Activated CD4-positive, alpha-beta T cell treated with anti-CD3 and anti-CD28 coated beads, Interleukin-2, amount 10 ng/mL, durations not matched to agents 7 days and 5 days (primary cell): ENCODE measurements around the gene CTRL. TPM values are rescaled to one million over a fixed set of nuclear protein-coding genes. Genes with fewer than 3 reads are reported as not detected.

Source experiments
- CTCF ChIA-PET: fragments of 350-600 bp; sonication (Branson Sonifier 250); formaldehyde crosslinking; loops from one replicate; lab custom pipeline; 2021; ENCODE audit warnings: antibody characterized with exemption; lab: Charles Lee
- POLR2A ChIA-PET: fragments of 350-600 bp; sonication (Branson Sonifier 250); formaldehyde crosslinking; loops from one replicate; lab custom pipeline; 2021; ENCODE audit warnings: antibody characterized with exemption; lab: Charles Lee
- DNase-seq: peaks from one replicate; pipeline ENCODE4 v3.0.0-alpha.2; 2020
- H3K27ac Mint-ChIP-seq: one replicate; pipeline ENCODE4 v1.8.0; 2021; ENCODE audit warnings: mild to moderate bottlenecking, moderate library complexity, mixed read lengths
- H3K27me3 Mint-ChIP-seq: one replicate; pipeline ENCODE4 v1.8.0; 2021; ENCODE audit warnings: mixed read lengths
- H3K36me3 Mint-ChIP-seq: one replicate; pipeline ENCODE4 v1.8.0; 2021; ENCODE audit warnings: low read depth, mixed read lengths
- H3K4me1 Mint-ChIP-seq: one replicate; pipeline ENCODE4 v1.8.0; 2021; ENCODE audit warnings: mixed read lengths
- H3K4me3 Mint-ChIP-seq: one replicate; pipeline ENCODE4 v1.8.0; 2021; ENCODE audit warnings: mild to moderate bottlenecking, moderate library complexity, mixed read lengths
- H3K9me3 Mint-ChIP-seq: one replicate; pipeline ENCODE4 v1.8.0; 2021; ENCODE audit warnings: mixed read lengths
- total RNA-seq, 2 experiments: library from RNA; stranded (reverse); gene quantifications; one replicate each; pipeline ENCODE4 v1.2.3, GENCODE V29; 2021

Gene CTRL
- total RNA-seq, 2 experiments from 2014 or later = 7.2 to 9.4 TPM

- Mint-ChIP-seq H3K4me3 (peak overlapping the region; percentile 91), H3K4me1 (peaks cover 27% of the 10 kb centered on the region), H3K9me3 (no peaks in the 10 kb centered on the region), H3K36me3 (no peaks in the 10 kb centered on the region), H3K27me3 (no peaks in the 10 kb centered on the region), H3K27ac (peak overlapping the region; percentile 90)
- peak; percentile 30 for DNase-seq
- POLR2A ChIA-PET = no interaction called here
- CTCF ChIA-PET = interaction anchor here (1.5 kb wide), 1 partner anchor 72 kb away, joined by 3 read pairs; no protein-coding TSS in a partner anchor
Observed at GRCh38 chr16:67967958-67968399, 36.3 kb upstream of the CTRL start.

GRCh38 chr16:67967183-67967957 lies 35.7 kb upstream of the CTRL start:
- Mint-ChIP-seq H3K4me3 (peak overlapping the region; percentile 91), H3K27me3 (no peaks in the 10 kb centered on the region), H3K27ac (peak overlapping the region; percentile 90), H3K36me3 (peaks cover 5% of the 10 kb centered on the region), H3K9me3 (no peaks in the 10 kb centered on the region), H3K4me1 (peaks cover 27% of the 10 kb centered on the region)
- peak; percentile 12 for DNase-seq
- CTCF ChIA-PET = interaction anchor here (1.1 kb wide), 1 partner anchor 56 kb away, joined by 4 read pairs; the partner anchor contains the start of genes DDX28 and DUS2
- POLR2A ChIA-PET = no interaction called here

GRCh38 chr16:67966549-67967182 lies 35.0 kb upstream of the CTRL start:
- Mint-ChIP-seq H3K4me3 (peak overlapping the region; percentile 91), H3K9me3 (no peaks in the 10 kb centered on the region), H3K36me3 (peaks cover 8% of the 10 kb centered on the region), H3K27me3 (no peaks in the 10 kb centered on the region), H3K27ac (peak overlapping the region; percentile 22), H3K4me1 (peaks cover 27% of the 10 kb centered on the region)
- no peak for DNase-seq
- CTCF ChIA-PET = interaction anchor here (1.1 to 2.9 kb wide), 4 partner anchors 15 to 81 kb away, joined by 3 to 9 read pairs (median 4); partner anchors contain the start of genes DDX28 and DUS2
- POLR2A ChIA-PET = no interaction called here

- H3K4me3 Mint-ChIP-seq = no peak overlapping the region
- H3K27me3 Mint-ChIP-seq = no peaks in the 10 kb centered on the region
- H3K36me3 Mint-ChIP-seq = peaks cover 8% of the 10 kb centered on the region
- ChIA-PET CTCF (interaction anchor here (0.6 to 2.9 kb wide), 7 partner anchors 12 to 352 kb away, joined by 3 to 9 read pairs (median 4); partner anchors contain the start of genes DDX28 and DUS2), POLR2A (no interaction called here)
- peaks cover 27% of the 10 kb centered on the region for H3K4me1 Mint-ChIP-seq
- no peak for DNase-seq
- H3K27ac Mint-ChIP-seq = no peak overlapping the region
- no peaks in the 10 kb centered on the region for H3K9me3 Mint-ChIP-seq
Observed at GRCh38 chr16:67965668-67966548, 34.2 kb upstream of the CTRL start.

GRCh38 chr16:67964477-67965131 lies 32.9 kb upstream of the CTRL start:
- Mint-ChIP-seq H3K4me3 (no peak overlapping the region), H3K36me3 (peaks cover 11% of the 10 kb centered on the region), H3K4me1 (peaks cover 24% of the 10 kb centered on the region), H3K9me3 (no peaks in the 10 kb centered on the region), H3K27ac (no peak overlapping the region), H3K27me3 (no peaks in the 10 kb centered on the region)
- ChIA-PET POLR2A (no interaction called here), CTCF (interaction anchor here (0.8 to 2.9 kb wide), 3 partner anchors 17 to 76 kb away, joined by 3 to 9 read pairs (median 5); no protein-coding TSS in a partner anchor)
- DNase-seq = no peak

- H3K4me3 Mint-ChIP-seq = no peak overlapping the region
- H3K27me3 Mint-ChIP-seq = no peaks in the 10 kb centered on the region
- no peak overlapping the region for H3K27ac Mint-ChIP-seq
- CTCF ChIA-PET = interaction anchor here (0.8 to 2.9 kb wide), 2 partner anchors 18 to 22 kb away, joined by 3 to 9 read pairs; no protein-coding TSS in a partner anchor
- H3K9me3 Mint-ChIP-seq = no peaks in the 10 kb centered on the region
- H3K4me1 Mint-ChIP-seq = peaks cover 20% of the 10 kb centered on the region
- POLR2A ChIA-PET = no interaction called here
- H3K36me3 Mint-ChIP-seq = peaks cover 11% of the 10 kb centered on the region
- no peak for DNase-seq
Observed at GRCh38 chr16:67963662-67964321, 32.1 kb upstream of the CTRL start.

DNA sequence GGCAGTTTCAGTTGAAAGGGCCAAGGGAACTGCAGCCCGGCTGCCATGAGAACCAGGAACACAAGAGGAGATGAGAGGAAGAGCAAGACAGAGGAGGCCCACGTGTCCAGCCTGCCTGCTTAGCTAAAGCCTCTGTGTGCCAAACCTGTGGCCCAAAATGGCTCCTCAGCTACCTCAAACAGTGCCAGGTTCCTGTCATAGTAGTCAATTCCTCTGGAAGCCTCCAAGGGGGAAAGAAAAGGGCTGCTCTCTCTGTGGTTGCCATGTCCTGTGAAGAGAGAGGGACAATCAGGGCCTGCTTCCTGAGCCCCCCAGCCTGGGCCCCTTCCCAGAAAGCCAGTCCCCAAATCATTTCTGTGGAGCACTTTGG lies 31.6 kb upstream of the CTRL start:
- Mint-ChIP-seq H3K27ac (no peak overlapping the region), H3K4me1 (peaks cover 20% of the 10 kb centered on the region), H3K4me3 (no peak overlapping the region), H3K27me3 (no peaks in the 10 kb centered on the region), H3K9me3 (no peaks in the 10 kb centered on the region), H3K36me3 (peaks cover 11% of the 10 kb centered on the region)
- no peak for DNase-seq
- POLR2A ChIA-PET = no interaction called here
- CTCF ChIA-PET = interaction anchor here (1.0 to 1.1 kb wide), 2 partner anchors 9 to 21 kb away, joined by 4 to 5 read pairs; no protein-coding TSS in a partner anchor

- peaks cover 15% of the 10 kb centered on the region for H3K4me1 Mint-ChIP-seq
- H3K36me3 Mint-ChIP-seq = peaks cover 11% of the 10 kb centered on the region
- no peaks in the 10 kb centered on the region for H3K9me3 Mint-ChIP-seq
- ChIA-PET CTCF (interaction anchor here (1.0 to 1.1 kb wide), 2 partner anchors 8 to 22 kb away, joined by 4 to 5 read pairs; no protein-coding TSS in a partner anchor), POLR2A (no interaction called here)
- no peak overlapping the region for H3K4me3 Mint-ChIP-seq
- DNase-seq = no peak
- H3K27ac Mint-ChIP-seq = no peak overlapping the region
- H3K27me3 Mint-ChIP-seq = no peaks in the 10 kb centered on the region
Observed at GRCh38 chr16:67962135-67962534, 30.5 kb upstream of the CTRL start.

DNA sequence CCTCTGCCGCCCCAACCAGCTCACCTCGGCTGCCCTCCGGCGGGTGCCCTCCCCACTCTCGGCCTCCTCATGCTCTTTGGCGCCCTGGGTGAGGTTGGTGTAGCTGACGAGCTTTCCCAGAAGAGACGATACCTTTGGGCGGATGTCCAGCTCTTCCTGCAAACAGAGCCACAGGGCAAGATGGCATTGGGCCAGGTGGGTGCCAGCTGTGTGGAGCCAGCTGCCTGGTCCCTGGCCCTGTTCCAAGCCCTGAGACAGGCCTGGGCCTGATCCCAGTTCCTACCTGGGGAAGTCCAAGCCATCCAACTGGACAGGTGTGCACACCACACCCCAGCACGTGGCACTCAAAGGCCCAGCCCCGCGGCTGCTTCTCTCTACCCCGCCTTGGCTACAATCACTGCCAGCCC lies 29.9 kb upstream of the CTRL start:
- no peak for DNase-seq
- Mint-ChIP-seq H3K4me3 (no peak overlapping the region), H3K4me1 (peaks cover 9% of the 10 kb centered on the region), H3K27me3 (no peaks in the 10 kb centered on the region), H3K27ac (no peak overlapping the region), H3K36me3 (peaks cover 11% of the 10 kb centered on the region), H3K9me3 (no peaks in the 10 kb centered on the region)
- ChIA-PET CTCF (interaction anchor here (0.6 kb wide), 1 partner anchor 122 kb away, joined by 3 read pairs; no protein-coding TSS in a partner anchor), POLR2A (no interaction called here)

DNA sequence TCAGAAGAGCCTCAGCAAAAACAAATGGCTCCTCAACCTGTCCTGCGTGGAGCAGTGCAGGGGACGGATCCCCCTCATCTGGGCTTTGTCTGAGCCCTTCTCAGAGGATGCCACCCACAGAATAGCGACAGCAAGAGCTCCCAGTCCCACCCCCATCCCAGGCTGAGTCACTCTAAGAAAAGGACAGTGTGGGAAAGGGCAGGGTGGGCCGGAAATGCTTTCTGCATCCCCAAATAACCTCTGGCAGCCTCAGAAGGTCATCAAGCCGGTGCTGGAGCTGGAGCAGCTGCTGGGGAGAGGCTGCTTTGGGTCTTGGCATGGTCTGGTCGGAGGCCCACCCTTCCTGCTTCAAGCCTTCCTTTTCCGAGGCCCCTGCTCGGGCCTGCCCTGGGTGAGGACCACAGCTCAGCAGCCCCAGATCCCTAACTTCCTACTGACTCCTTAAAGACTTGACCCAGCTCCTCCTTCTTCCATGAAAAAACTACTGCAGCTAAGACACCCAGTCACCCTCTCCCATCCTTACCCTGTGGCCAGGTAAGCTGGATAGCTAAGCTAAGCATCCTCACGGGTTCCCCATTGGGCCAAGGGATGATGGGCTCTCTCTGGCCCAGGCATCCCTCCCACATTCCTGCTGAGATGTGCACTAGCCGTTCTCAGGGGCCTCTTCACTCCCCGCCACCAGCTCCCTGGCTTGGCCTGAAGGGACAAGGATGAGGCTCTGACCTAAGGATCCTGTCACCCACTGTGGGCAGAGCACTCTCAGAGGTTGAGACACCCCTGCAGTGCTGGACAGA lies 28.1 kb upstream of the CTRL start:
- ChIA-PET CTCF (interaction anchor here (0.7 to 1.8 kb wide), 5 partner anchors 18 to 291 kb away, joined by 3 to 8 read pairs (median 3); no protein-coding TSS in a partner anchor), POLR2A (interaction anchor here (0.6 kb wide), 1 partner anchor 94 kb away, joined by 4 read pairs; no protein-coding TSS in a partner anchor)
- H3K36me3 Mint-ChIP-seq = peaks cover 11% of the 10 kb centered on the region
- DNase-seq = no peak
- no peaks in the 10 kb centered on the region for H3K4me1 Mint-ChIP-seq
- no peaks in the 10 kb centered on the region for H3K27me3 Mint-ChIP-seq
- no peaks in the 10 kb centered on the region for H3K9me3 Mint-ChIP-seq
- no peak overlapping the region for H3K4me3 Mint-ChIP-seq
- no peak overlapping the region for H3K27ac Mint-ChIP-seq

DNA sequence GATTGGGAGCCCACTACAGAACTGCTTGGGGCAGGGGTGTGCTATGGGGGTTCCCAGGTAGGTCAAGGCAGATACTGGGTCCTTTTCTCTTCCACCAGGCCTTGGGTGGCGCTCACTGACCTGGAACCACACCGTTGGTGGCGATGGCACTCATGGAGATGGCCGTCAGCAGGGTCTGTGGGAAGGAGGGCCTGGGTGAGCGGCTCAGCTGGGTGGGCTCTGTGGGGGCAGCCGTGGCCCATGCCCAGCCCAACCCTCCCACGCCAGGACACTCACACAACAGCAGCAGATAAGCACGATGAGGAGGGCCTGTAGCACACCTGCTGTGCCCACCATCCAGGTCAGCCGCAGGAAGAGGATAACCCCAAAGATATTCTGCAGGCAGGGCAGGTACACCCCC lies 26.0 kb upstream of the CTRL start:
- Mint-ChIP-seq H3K4me1 (no peaks in the 10 kb centered on the region), H3K9me3 (no peaks in the 10 kb centered on the region), H3K36me3 (peaks cover 13% of the 10 kb centered on the region), H3K27me3 (no peaks in the 10 kb centered on the region), H3K4me3 (no peak overlapping the region), H3K27ac (no peak overlapping the region)
- ChIA-PET CTCF (interaction anchor here (0.6 kb wide), 1 partner anchor 11 kb away, joined by 3 read pairs; no protein-coding TSS in a partner anchor), POLR2A (no interaction called here)
- no peak for DNase-seq
